ENCODE measurements around the gene TGM5. TPM values are rescaled to one million over a fixed set of nuclear protein-coding genes. Genes with fewer than 3 reads are reported as not detected.

Gene TGM5
- polyA plus RNA-seq, 6 donors from 2014 or later = not detected

GRCh38 chr15:43251871-43252250 is 14.9 kb downstream of the TGM5 start:
- H3K27ac Mint-ChIP-seq = peak overlapping the region in 2 of 6 donors; percentile 46 to 80
- peaks cover 0 to 2% (median 0%) of the 10 kb centered on the region in 7 donors for H3K9me3 Mint-ChIP-seq
- peaks cover 0 to 10% (median 8%) of the 10 kb centered on the region in 3 donors for H3K27me3 Mint-ChIP-seq
- H3K4me3 Mint-ChIP-seq = no peak overlapping the region
- no peak for DNase-seq
- no peaks in the 10 kb centered on the region for H3K36me3 Mint-ChIP-seq
- ATAC-seq (ENCODE audit: low read depth in 2 of 2) = no peak
- H3K4me1 Mint-ChIP-seq = peaks cover 14 to 17% (median 17%) of the 10 kb centered on the region in 3 donors

- no peak for DNase-seq
- peaks cover 0 to 3% (median 0%) of the 10 kb centered on the region in 7 donors for H3K9me3 Mint-ChIP-seq
- H3K36me3 Mint-ChIP-seq = no peaks in the 10 kb centered on the region
- peak overlapping the region in 1 of 6 donors; percentile 2 for H3K27ac Mint-ChIP-seq
- H3K27me3 Mint-ChIP-seq = peaks cover 0 to 10% (median 8%) of the 10 kb centered on the region in 3 donors
- peak overlapping the region in 1 of 8 donors; percentile 48 for H3K4me3 Mint-ChIP-seq
- ATAC-seq (ENCODE audit: low read depth in 2 of 2) = no peak
- H3K4me1 Mint-ChIP-seq = peaks cover 14 to 17% (median 17%) of the 10 kb centered on the region in 3 donors
Observed at GRCh38 chr15:43251185-43251870, 15.4 kb downstream of the TGM5 start.

DNA sequence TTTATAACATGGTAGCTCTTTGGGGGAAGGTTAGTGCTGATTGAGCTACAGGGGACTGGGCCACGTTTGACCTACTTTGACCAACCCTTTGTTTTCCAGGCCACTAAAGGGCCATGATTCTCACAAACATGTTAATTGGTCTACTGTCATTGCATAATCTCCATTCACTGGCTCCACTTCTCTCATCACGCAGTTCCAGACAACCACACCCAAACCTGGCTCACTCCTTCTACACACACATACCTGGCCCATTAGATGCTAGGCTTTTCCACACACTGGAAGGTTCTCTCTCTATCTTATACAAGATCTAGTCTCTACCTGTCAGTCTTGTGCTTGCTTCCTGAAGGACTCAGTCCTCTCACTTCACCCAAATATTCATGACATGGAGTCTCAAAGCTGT is 15.9 kb downstream of the TGM5 start:
- DNase-seq = no peak
- Mint-ChIP-seq H3K9me3 (peaks cover 0 to 3% (median 0%) of the 10 kb centered on the region in 7 donors), H3K27ac (peak overlapping the region in 2 of 6 donors; percentile 8 to 32), H3K4me3 (no peak overlapping the region), H3K27me3 (peaks cover 0 to 10% (median 8%) of the 10 kb centered on the region in 3 donors), H3K36me3 (no peaks in the 10 kb centered on the region), H3K4me1 (peaks cover 14 to 17% (median 17%) of the 10 kb centered on the region in 3 donors)
- no peak for ATAC-seq (ENCODE audit: low read depth in 2 of 2)

DNA sequence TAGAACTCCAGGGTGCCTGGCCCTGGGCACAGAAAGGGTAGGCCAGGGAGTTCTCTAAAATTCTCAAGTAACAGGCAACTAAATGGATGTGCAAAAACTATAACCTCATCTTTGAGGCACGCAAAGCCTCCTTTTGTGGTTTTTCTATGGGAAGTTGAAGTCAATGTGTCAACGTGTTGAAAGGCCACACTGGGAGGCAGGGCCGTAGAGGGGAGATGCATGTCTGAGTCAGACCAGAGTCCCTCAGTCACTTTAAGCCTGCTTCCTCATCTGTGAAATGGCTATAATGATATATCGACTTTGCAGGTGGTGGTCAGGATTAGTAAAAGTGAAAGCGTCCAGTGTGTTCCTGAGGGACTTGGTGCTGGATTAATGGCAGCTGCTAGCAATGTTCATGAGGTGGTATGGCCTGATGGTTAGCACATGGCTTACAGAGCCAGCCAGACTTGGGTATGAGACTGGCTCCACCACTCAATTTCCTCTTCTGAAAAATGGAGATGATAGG is 17.0 kb downstream of the TGM5 start:
- Mint-ChIP-seq H3K27ac (peak overlapping the region in 1 of 6 donors; percentile 59), H3K4me1 (peaks cover 14 to 17% (median 16%) of the 10 kb centered on the region in 3 donors), H3K9me3 (peaks cover 0 to 3% (median 0%) of the 10 kb centered on the region in 7 donors), H3K4me3 (no peak overlapping the region), H3K27me3 (peaks cover 0 to 5% (median 5%) of the 10 kb centered on the region in 3 donors), H3K36me3 (no peaks in the 10 kb centered on the region)
- no peak for ATAC-seq (ENCODE audit: low read depth in 2 of 2)
- DNase-seq = no peak

GRCh38 chr15:43249236-43249635 is 17.5 kb downstream of the TGM5 start:
- Mint-ChIP-seq H3K27me3 (peaks cover 0 to 8% (median under 1%) of the 10 kb centered on the region in 3 donors), H3K27ac (no peak overlapping the region), H3K36me3 (no peaks in the 10 kb centered on the region), H3K4me1 (peaks cover 12 to 17% (median 14%) of the 10 kb centered on the region in 3 donors), H3K9me3 (peaks cover 0 to 3% (median 0%) of the 10 kb centered on the region in 7 donors), H3K4me3 (no peak overlapping the region)
- DNase-seq (no peak), ATAC-seq (ENCODE audit: low read depth in 2 of 2) (no peak)

GRCh38 chr15:43246261-43246774 is 20.4 kb downstream of the TGM5 start:
- Mint-ChIP-seq H3K4me1 (peaks cover 0 to 6% (median 5%) of the 10 kb centered on the region in 3 donors), H3K27me3 (peaks cover 0 to 6% (median 0%) of the 10 kb centered on the region in 3 donors), H3K27ac (no peak overlapping the region), H3K9me3 (peaks cover 0 to 3% (median 0%) of the 10 kb centered on the region in 7 donors), H3K4me3 (no peak overlapping the region), H3K36me3 (no peaks in the 10 kb centered on the region)
- DNase-seq = no peak
- ATAC-seq (ENCODE audit: low read depth in 2 of 2) = no peak

DNA sequence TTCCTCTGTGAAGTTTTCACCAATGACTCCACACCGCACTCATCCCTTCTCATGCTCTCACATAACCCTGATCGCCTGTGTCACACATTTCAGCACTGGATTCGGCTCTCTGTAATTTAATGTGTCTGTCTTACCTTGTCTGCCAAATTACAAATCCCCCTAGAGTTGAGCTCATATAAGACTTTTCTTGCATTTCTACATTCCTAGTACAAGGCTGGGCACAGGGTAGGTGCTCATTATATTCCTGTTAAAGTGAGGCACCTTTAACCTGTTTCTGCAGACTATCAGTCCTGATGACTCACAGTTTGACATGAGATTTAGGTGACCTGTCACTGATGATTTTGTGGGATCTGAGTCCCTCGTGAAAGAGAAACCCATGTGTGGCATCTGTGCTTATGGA is 22.6 kb downstream of the TGM5 start:
- H3K27ac Mint-ChIP-seq = no peak overlapping the region
- no peaks in the 10 kb centered on the region for H3K36me3 Mint-ChIP-seq
- ATAC-seq (ENCODE audit: low read depth in 2 of 2) = no peak
- no peak overlapping the region for H3K4me3 Mint-ChIP-seq
- no peak for DNase-seq
- H3K4me1 Mint-ChIP-seq = peaks cover 1 to 7% (median 5%) of the 10 kb centered on the region in 3 donors
- H3K9me3 Mint-ChIP-seq = peaks cover 0 to 3% (median 0%) of the 10 kb centered on the region in 7 donors
- peaks cover 0 to 6% (median 0%) of the 10 kb centered on the region in 3 donors for H3K27me3 Mint-ChIP-seq

DNA sequence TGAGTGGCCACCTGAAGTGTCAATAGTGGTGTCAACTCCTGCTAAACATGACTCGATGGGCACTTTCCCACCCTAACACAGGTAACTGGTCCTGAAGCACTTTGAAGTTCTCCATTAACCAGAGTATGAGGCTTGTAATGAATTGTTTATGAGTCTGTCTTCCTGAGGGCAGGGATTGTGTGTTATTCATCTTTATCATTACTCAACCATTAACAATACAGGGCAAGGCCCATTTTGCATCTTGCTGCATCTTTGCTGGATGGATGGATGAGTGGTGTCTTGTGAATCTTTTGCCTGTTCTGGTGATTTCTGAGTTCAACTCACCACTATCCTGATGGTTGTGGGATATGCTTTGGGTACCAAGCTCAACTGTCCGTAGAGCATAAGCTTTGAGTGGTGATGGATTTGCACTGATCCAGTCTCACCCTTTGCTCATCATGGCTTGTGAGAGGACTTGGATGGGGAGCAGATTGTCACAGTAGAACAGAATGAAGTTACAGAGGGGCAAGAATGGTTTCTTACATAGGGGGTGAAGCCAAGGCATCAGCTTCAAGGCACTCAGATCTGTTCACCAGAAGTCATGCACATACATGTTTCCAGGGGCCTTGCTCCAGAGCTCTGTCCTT is 23.6 kb downstream of the TGM5 start:
- peaks cover 0 to 7% (median 4%) of the 10 kb centered on the region in 3 donors for H3K27me3 Mint-ChIP-seq

GRCh38 chr15:43242616-43243015 is 24.1 kb downstream of the TGM5 start:
- DNase-seq = no peak
- Mint-ChIP-seq H3K9me3 (peaks cover 0 to 3% (median 0%) of the 10 kb centered on the region in 7 donors), H3K36me3 (no peaks in the 10 kb centered on the region), H3K27ac (no peak overlapping the region), H3K27me3 (peaks cover 0 to 13% (median 9%) of the 10 kb centered on the region in 3 donors), H3K4me3 (no peak overlapping the region), H3K4me1 (peaks cover 4 to 17% (median 14%) of the 10 kb centered on the region in 3 donors)
- ATAC-seq (ENCODE audit: low read depth in 2 of 2) = no peak

More for the DNA sequence above, 23.6 kb downstream of the TGM5 start:
- H3K36me3 Mint-ChIP-seq = no peaks in the 10 kb centered on the region
- ATAC-seq (ENCODE audit: low read depth in 2 of 2) (no peak), DNase-seq (no peak)
- H3K9me3 Mint-ChIP-seq = peaks cover 0 to 3% (median 0%) of the 10 kb centered on the region in 7 donors
- peaks cover 1 to 14% (median 14%) of the 10 kb centered on the region in 3 donors for H3K4me1 Mint-ChIP-seq
- H3K27ac Mint-ChIP-seq = no peak overlapping the region
- H3K4me3 Mint-ChIP-seq = no peak overlapping the region

DNA sequence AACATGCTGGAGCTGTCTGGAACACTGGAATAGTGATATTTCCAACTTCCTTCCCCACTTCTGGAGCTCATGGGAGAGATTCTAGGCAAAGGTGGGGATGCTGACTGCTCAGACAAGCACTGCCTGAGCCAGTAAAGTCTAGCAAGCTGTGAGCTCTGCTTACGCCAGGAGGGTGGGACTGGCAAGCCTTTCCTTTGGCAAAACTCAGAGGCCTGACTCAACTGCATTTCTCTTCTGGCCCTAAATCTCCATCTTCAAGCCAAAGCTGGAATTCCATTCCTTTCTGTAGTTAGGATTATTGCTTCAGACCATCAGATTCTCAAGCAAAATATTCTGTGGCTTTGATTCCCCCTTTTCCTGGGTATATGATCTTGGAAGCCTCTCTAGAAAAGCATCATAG is 25.6 kb downstream of the TGM5 start:
- H3K27me3 Mint-ChIP-seq = peaks cover 0 to 16% (median 9%) of the 10 kb centered on the region in 3 donors
- no peaks in the 10 kb centered on the region for H3K9me3 Mint-ChIP-seq
- H3K27ac Mint-ChIP-seq = peak overlapping the region in 1 of 6 donors; percentile 45
- no peaks in the 10 kb centered on the region for H3K36me3 Mint-ChIP-seq
- DNase-seq = no peak
- H3K4me3 Mint-ChIP-seq = no peak overlapping the region
- H3K4me1 Mint-ChIP-seq = peaks cover 7 to 23% (median 14%) of the 10 kb centered on the region in 3 donors
- no peak for ATAC-seq (ENCODE audit: low read depth in 2 of 2)

DNA sequence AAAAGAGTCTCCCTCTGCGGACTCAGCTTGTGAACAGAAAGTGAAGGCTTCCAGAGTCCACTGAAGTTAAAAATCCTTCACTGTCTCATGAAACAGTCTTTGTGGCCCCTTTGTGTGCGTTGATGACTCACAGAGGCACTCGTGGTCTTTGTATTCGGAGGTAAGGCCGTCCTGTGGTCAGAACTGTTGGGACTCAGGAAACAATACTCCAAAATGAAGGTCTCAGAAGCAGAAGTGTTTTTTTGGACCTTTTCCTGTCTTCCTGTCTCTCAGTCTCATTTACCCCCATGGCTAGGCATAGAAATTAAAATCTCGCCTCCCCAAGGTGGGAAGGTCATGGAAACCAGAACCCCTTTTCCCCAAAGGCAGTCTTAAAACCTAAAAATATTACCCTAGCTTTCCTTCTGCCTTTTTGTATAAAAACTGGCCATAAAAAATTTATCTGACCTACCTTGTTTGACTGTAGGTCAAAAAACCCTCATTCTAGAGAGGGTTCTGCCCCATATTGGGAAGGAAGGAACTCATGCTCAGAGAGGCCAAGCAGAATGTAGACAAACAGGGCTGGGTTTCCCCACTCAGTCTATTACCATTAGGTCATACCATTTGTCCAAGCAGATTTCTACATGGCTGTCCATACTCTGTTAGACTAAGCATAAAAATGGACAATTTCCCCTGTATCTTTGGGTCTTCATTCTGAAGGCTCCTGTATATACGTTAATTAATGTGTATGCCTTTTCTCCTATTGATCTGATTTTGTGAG is 26.8 kb downstream of the TGM5 start:
- Mint-ChIP-seq H3K9me3 (no peaks in the 10 kb centered on the region), H3K36me3 (no peaks in the 10 kb centered on the region), H3K4me1 (peaks cover 11 to 28% (median 16%) of the 10 kb centered on the region in 3 donors), H3K4me3 (no peak overlapping the region), H3K27ac (peak overlapping the region in 1 of 6 donors; percentile 56), H3K27me3 (peaks cover 0 to 21% (median 9%) of the 10 kb centered on the region in 3 donors)
- no peak for ATAC-seq (ENCODE audit: low read depth in 2 of 2)
- no peak for DNase-seq

GRCh38 chr15:43238671-43239131 is 28.0 kb downstream of the TGM5 start:
- Mint-ChIP-seq H3K27me3 (peaks cover 0 to 15% (median 9%) of the 10 kb centered on the region in 3 donors), H3K36me3 (no peaks in the 10 kb centered on the region), H3K9me3 (no peaks in the 10 kb centered on the region), H3K27ac (no peak overlapping the region), H3K4me3 (no peak overlapping the region), H3K4me1 (peaks cover 11 to 28% (median 16%) of the 10 kb centered on the region in 3 donors)
- DNase-seq = no peak
- no peak for ATAC-seq (ENCODE audit: low read depth in 2 of 2)

Measured in naive B cell (primary cell).